Fibroblast of skin of scalp (primary cell): ENCODE measurements around the gene CSAD.
"Not testable (repeated sequence)": the region's sequence is repeated elsewhere in the genome, so short reads cannot be mapped to it uniquely, and the experiment has no call there.

Experiments used
- DNase-seq: peaks from one replicate; pipeline ENCODE4 v3.0.0-alpha.2; 2013

CSAD gene

DNA sequence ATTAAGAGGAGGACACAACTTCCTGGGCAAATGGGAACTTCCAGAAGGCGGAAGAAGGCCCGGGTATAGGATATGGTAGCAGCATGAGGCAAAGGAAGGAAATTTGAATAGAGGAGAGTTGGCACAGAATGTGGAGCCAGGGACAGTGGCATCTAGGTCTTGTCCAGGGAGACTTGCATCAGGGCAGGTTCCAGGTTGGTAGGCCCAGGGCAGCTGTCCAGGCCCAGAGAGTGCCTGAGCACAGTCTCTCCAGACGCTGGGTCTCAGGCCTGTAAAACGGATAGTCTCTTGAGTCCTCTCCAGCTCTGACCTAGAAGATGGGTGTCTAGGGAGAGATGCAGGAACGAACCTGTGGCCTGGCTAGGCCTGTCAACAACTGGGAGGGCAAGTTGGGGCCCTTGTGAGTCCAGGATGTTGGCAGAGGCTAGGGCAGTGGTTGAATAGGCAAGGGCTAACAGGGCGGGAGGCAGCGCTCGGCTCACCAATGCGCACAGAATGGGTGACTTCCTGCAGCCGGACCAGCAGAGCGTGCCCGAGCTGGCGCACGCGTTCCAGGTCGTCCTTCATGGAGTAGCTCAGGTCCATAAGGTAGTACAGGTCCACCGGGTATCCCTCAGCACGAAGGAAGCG is 16.4 kb upstream of the CSAD start:
- DNase-seq: no peak

DNA sequence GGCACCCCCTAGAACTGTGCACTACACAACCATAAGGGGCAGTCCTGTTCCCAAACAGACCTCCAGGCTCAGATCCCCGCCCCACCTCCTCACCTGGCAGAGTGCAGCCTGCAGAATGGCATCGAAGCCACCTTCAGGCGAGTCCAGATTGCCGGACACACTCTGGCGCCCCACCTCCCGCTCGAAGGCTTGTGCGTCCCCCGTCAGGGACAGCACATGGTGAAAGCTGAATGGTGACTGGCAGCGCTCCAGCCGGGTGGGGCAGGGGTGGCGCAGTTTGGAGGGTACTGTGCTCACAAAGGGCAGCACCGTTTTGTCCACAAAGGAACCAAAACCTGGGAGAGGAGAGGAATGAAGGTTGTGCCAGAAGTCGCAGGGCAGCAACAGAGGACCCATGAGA is 15.8 kb upstream of the CSAD start:
- no peak for DNase-seq

DNA sequence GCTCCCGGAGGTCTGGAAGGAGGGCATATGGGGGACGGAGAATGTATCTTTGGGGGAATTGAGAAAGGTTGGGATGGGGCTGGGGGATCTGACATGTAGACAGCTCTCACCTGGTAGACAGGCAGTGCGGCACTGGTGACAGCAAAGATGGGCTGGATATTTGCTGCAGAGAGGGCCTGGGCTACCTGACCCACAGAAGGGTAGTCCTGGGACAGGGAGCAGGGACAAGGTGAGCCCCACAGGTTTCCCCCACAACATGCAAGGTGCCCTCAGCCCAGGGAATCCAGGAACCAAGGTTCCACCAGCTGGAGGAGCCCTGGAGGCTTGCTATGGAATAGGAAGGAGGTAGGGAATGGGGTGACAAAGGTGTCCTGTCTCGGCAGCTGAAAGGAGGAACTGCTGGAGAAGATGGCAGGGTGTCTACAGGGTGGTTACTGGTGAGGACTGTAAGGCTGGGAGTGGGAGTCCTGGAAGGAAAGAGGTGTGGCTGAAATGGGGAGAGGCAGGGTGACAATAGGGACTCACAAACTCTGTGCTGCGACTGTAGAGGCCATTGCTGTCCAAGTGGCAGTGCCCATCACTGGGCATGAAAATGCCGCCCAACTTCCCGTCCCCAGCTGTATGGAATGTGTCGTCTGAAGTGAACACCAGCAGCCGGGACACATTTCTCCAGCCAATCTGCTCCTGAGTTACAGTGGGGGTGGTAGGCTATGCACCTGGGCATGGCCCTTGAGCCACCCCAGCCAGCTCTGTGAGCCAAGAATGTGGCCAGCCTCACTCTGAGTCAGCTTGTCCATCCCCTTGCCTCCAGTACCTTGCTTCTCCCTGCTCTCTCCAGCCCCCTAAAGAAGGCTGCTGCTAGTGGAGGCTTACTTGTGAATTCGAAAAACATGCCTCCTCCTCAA is 15.0 kb upstream of the CSAD start:
- no peak for DNase-seq

DNA sequence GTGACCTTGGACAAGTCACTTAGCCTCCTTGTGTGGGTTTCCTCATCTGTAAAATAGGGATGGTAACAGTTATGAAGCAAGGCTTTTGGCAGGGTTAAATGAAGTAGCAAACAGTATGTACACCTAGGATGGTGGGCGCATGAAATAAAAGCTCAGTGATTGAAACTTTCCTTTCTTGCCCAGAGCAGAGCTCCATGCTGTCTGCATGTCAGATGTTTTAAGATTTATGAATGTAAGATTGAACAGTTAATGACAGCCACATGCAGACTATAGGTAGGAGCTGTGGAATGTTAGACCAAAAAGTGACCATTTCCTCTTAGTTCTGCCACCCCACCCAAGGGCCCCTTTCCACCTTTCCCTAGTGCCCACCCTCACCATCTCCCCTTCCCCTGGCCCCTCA is 14.2 kb upstream of the CSAD start:
- DNase-seq: no peak

DNA sequence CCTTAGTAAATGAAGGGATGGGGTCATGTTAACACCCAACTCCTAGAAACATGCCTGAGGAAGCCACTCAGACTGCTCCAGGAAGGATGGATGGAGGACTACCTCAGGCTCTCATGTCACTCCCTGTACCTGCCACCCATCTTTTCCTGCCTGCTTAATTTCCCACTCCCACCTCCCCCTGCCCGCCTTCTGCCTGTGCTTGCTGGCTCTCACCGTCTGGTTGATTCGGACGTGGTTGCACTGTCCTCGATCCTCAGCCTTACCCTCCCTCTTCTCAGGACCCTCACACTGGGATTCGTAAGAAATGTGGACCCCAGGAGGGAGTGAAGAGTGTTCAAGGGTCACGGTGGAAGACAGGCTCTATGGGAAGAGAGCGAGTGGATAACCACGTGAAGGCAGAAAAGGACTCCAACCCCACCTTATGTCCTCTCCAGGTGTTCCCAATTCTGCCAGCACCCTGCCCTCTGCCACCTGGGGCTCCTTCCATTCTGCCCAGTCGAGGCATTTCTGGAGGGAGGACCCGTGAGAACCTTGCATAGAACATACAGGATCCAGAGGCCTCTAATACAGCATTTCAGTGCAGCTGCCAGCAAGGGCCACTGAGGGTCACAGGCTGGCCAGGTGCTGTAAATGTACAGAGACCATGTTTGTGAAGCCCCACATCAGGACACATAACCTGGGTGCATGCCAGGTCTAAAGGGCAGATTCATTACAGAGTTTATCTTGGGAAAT is 13.4 kb upstream of the CSAD start:
- no peak for DNase-seq

DNA sequence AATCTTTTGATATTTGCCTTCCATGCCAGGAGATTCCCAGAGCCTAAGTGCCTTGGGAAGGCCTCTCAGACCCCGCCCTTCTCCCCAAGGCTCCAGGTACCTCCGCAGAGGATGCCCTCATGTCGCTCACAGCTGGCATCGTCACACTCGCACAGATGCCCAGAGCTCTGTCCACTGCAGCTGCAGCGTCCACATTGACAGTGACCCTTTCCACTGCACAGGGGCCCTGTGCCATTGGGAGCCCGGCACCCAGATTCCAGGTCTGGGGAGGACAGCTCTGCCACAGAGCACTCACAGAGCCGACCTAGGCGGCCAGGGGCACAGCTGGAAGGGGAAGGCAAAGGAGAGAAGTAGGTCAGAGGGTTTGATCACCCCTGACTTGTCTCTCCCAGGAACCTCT is 12.3 kb upstream of the CSAD start:
- DNase-seq: no peak

DNA sequence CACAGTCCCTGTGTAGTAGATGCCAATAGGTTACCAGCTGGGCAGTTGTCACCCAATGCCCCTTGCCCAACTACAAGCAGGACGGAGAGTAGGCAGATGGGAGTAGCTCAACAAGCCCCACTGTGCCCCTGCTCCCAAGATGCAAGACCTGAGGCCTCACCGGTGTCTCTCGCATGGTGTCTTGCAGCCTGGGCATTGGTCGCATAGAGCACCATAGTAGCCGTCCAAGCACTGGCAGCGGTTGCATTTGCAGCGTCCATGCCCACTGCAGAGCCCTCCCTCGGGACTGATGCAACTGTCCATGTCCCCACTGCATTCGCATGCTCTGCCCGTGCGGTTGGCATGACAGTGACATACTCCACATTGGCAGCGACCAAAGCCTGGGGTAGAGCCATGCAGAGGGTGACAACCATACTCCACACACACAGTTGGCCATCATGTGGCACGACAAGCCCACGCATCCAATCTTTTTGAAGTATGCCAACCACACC is 11.9 kb upstream of the CSAD start:
- no peak for DNase-seq

DNA sequence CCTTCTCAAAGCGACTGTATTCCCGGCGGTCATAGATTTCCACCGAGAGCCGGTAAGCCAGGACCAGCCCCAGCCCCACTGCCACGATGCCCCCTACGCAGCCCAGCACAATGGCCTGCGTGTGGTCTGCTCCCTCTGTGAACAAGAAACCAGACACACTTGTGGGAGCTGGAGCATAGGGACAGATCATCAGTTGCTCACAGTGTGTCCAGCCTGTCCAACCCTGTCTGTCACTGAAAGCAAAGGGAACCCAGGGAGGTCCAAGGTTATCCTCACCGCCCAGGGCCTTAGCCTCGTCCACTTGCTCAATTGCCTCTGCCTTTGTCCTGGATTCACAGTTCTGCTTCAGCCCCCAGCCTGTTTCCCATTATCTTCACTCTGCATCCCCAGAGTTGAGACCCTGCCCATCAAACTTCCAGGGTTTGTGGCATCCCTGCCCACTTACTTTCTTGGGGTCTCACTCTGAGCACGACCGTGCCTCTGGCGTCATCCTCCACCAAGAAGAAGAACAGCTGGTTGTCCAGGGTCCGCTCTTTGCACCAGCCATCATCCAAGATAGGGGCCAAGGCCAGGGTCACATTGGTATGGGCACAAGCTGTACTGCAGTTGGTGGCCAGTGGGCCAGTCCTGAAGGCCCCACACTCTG is 11.3 kb upstream of the CSAD start:
- DNase-seq: no peak

DNA sequence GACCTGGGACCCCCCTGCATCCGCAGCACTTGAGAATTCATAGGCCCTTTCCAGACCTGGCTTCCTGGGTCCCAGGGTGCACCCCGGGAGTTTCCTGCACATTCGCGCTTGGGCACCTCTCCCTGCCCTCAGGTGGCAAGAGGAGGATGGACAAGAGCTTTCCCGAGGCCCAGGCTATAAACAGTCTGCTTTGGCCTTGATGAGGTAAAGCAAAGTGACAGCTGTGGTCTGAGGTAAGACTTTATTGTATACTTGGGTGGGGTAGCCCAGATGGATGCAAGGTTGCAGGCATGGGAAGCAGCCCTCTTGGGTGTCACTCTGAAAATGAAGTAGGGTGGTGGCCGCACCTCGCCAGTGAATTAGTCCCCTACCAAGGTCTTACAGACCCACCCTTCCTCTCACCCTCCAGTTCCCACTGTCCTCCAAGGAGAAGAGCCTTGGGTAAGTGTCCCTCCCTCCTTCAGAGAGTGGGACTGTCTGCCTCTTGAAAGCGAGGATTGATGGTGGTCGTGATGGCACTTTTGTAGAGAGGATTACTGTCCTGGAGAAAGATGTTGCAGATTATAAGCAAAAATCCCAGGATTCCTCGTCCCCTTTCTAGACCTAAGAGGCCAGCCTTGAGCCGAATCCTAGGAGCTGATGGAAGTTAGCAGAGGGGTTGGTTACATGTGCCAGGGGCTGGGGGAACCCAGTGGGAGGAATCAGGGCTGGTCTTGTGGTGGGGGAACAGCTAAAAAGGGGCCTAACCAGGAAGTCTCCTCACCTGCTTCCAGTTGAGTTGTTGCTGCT is 10.6 kb upstream of the CSAD start:
- DNase-seq: no peak

DNA sequence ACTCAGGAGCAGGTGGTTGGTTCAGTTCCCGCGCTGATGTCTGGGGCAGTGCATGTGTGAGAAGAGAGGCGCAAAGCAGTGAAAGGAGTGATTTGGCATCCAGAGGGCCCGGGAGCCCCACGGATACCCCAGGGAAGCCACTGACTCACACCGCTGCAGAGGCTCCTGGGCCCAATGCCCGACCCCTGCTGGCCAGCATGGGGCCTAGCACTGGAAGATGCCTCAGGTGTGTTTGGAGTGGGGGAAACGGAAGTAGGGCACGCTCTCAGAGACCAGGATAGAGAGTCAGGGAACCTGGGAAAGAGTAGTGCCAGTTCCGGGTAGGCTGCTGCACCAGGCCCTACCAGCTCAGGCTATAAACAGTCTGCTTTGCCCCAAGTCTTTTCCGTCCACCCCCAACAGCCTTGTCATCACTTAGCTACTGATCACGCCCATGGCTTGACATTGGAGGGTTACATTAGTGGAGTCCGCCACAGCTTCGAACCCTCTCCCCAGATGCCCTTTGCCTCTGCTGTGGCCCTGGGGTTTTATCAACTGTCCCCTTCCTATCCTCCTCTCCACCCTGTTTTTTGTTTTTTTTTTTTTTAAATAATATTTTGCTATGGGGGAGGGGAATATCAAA is 9.5 kb upstream of the CSAD start:
- DNase-seq: peak; percentile 73

DNA sequence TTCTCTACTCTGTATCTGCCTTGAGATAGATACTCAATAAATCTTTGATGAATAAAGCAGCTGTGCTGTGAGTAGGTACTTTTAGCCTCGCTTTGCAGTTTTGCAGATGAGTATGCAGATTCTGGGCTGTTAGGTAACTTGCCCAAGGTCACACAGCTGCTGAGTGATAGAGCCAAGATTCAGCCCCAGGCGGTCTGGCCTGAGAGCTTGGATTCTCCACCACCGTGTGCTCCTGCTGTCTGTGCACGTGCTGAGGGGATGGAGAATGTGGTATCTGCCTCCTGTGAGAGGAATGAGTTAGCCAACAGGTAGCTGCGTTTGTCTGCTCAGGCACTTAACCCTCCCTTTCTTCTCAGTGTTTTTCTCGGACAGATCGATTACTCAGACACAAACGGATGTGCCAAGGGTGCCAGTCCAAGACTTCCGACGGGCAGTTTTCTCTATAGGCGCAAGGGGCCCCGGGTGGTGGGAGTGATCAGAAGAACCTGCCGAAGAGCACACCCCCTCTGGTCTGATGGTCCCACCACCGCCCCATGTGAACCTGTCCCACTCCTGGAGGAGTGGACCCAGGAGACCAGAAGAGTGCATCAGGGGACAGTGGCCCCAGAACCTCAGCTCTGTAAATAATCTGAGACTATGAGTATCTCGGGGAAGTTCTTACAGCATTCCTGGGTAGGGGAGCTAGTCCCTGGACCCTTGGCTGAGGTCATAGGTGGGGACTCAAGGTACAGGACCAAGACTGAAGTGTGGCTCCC is 6.6 kb upstream of the CSAD start:
- DNase-seq: no peak

DNA sequence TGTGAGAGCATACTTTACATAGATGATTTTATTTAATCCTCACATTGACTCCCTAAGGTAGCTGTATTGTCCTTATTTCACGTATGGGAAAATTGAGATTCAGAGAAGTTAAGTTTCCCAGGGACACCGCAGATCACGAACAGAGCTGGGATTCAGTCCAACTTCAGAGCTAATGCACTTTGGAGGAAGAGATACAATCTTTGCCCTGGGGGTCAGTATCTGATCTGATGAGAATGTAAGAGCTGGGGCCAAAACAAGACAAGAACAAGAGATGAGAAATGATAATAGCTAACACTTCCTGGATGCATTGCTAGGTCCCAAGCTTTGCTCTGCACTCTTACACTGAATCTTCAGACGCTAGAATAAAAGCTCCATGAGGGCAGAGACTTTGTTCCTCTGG is 6.0 kb upstream of the CSAD start:
- no peak for DNase-seq

DNA sequence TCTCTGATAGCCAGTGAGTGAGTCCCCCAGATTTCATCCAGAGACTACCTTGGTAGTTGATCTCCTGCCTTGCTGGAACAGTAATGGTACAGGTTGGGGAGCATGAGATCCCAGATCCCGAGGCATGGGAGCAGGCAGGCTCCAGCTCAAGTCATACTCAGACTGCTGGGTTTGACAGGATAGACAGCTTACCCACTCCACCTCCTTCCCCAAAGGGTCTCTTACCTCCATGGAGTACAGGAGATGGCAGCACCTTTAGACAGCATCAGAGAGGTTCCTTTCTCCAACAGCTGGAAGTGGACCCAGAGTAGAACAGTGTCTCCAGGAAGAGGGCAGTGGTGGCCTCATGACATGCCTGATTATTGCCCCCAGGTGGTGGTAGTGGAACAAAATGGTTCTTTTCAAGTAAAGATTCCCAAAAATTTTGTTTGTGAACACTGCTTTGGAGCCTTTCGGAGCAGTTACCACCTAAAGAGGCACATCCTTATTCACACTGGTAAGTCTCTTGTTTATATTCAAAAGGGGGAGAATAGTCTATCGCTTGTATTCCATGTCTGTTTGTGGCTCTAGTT is 4.9 kb upstream of the CSAD start:
- DNase-seq: no peak

DNA sequence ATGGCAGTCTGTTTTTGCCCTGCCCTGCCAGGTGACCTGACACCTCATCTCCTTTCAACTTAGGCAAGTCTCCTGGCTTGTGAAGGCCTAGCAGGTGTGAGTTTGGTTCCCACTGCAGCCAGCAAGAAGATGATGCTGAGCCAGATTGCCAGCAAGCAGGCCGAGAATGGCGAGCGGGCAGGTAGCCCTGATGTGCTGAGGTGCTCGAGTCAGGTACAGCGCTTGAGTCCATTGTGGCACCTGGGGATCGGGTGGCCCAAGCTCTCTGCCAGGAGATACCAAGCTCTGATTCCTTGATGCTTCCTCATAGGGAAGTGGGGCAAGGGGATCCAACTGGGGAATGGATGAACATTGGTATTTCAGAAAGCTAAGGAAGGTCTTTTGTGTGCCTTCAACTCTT is 4.1 kb upstream of the CSAD start:
- DNase-seq: no peak

DNA sequence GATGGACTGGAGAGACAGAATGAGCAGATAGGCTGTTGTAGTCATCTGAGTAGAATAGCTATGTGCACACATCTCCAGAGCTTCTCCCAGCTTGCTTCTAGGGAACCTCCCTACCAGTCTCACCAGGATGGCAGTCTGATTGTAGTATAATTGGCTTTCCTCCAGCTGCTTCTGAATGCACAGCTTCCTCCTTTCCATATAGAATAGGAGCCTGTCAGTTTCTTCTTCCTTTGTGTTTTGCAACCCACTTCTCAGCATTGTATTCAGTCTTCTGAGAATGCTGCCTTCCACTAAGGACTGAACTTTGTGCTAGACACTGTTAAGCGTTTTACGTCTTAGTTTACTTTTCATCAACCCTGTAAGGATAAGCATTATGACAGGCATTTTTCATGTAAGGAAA is 2.2 kb upstream of the CSAD start:
- DNase-seq: no peak

DNA sequence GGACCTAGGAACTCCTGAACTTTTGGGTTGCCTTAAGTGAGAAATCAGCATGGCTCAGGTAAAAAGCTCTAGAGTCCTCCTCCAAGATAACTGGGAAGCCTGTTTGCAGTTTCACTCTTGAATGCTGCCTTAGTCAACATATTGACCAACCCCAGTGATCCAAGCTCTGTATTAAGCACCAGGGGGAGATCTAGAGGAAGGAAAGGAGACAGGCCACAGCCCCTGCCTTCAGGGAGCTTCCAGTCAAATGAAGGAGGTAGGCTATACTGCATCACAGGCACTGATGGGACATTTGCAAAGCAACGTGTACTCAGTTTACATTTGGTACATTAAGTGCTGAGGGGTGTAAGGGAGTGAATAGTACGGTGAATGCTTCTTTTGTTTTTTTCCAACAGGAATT is 1.2 kb upstream of the CSAD start:
- DNase-seq: no peak

DNA sequence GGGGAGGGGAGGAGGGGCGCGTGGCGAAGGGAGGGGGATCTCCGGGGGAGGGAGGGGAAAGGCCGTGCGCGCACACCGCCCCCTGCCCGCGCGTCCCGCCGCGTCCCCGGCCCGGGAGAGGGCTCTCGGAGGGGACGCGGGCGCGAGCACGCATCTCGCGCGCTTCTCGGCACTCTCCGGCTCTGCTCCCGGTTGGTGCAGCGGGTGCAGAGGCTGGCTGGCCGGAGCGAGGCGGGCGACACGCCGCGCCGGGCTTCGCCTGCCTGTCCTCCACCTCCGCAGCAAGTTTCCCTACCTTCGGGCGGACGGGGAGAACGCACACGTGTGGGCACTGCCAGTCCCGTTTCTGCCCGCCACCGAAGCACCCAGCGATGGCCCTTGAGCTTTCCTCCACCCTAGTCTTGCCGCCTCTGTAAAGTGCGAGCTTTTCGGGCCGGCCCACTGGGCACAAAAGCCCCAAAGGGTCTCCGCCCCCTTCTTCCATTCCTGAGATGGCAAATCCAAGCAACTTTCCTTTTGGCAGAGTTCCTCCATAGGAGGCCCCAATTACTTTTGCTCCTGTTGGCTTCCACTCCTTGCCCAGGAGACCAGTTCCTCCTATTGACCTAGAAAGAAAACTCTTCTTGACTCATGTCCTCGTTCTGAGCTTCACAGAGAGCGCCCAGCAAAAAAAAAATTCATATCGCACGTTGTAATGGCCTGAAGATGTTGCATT is 363 bp upstream of the CSAD start:
- DNase-seq: peak; percentile 83

DNA sequence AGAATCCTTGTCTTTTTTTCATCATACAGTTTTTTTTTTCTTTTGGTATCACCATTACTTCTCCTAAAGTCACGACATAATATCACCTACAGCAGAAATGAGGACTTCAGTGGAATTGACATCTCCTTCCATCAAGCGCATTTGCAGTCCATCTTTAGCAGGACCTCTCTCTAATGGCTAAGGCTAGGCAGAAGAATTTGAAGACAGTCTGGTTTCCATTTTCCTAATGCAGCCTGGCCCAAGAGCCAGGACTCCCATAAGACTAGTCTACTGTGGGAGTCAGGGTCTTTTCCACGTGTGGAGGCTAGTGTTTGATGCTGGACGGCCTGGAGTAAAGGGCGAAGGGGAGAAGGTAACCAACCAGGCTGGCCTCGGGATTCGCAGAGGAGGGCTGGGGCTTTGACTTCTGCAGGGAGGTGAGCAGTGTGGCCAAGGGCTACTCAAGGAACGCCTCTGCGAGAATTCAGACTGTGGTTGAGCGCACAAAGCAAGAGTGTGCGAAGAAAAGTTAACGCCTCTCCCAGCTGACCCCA is 972 bp downstream of the CSAD start:
- DNase-seq: no peak

DNA sequence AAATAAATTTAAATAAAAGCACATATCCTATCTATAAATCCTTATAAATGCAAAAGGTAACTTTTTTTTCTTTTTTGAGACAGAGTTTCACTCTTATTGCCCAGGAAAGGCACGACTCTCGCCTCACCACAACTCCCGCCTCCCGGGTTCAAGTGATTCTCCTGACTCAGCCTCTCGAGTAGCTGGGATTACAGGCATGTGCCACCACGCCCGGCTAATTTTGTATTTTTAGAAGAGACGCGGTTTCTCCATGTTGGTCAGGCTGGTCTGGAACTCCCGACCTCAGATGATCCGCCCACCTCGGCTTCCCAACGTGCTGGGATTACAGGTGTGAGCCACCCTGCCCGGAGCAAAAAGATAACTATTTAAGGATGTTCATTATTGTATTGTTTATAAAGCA is 1.9 kb downstream of the CSAD start:
- DNase-seq: not testable (repeated sequence)

DNA sequence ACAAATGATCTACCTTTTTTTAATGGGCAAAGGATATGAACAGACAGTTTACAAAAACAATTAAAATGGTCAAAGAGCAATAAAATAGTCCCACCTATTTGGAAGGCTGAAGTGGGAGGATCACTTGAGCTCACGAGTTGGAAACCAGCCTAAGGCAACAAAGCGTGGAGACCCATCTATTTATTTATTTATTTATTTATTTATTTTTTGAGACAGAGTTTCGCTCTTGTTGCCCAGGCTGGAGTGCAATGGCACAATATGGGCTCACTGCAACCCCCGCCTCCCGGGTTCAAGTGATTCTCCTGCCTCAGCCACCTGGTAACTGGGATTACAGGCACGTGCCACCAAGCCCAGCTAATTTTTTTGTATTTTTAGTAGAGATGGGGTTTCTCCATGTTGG is 3.3 kb downstream of the CSAD start:
- DNase-seq: not testable (repeated sequence)
